OCI-LY1 (cell line): ENCODE data around the gene TRPM6.

Experiments used
- H2AFZ ChIP-seq: fragments of 200-600 bp; sonication (generic), shearing (Covaris generic); 2 replicates; pipeline ENCODE4 v1.6.0; 2014; ENCODE audit warnings: antibody characterized with exemption, mild to moderate bottlenecking, low read length
- H3F3A ChIP-seq: fragments of 200-600 bp; sonication (generic), shearing (Covaris generic); 2 replicates; pipeline ENCODE4 v1.6.0; 2014; ENCODE audit warnings: mild to moderate bottlenecking, antibody characterized with exemption, low read length, moderate library complexity; ENCODE audit not compliant: insufficient read depth
- H3K27ac ChIP-seq: fragments of 200-600 bp; sonication (generic); 2 replicates; pipeline ENCODE4 v1.5.1; 2014; ENCODE audit warnings: low read length, mixed run types, mild to moderate bottlenecking, low read depth; ENCODE audit not compliant: poor library complexity, severe bottlenecking
- H3K27me3 ChIP-seq: fragments of 200-600 bp; sonication (generic); 2 replicates; pipeline ENCODE4 v1.6.0; 2014; ENCODE audit warnings: antibody characterized with exemption, mild to moderate bottlenecking, low read length, moderate library complexity; ENCODE audit not compliant: insufficient read depth
- H3K36me3 ChIP-seq: fragments of 200-600 bp; sonication (generic); 2 replicates; pipeline ENCODE4 v1.6.1; 2014; ENCODE audit warnings: mild to moderate bottlenecking, antibody characterized with exemption, low read length, moderate library complexity, mixed read lengths; ENCODE audit not compliant: insufficient read depth
- H3K4me1 ChIP-seq: fragments of 200-600 bp; sonication (generic); 2 replicates; pipeline ENCODE4 v1.5.1; 2014; ENCODE audit warnings: mild to moderate bottlenecking, low read length, moderate library complexity; ENCODE audit not compliant: insufficient read depth, severe bottlenecking
- H3K4me2 ChIP-seq: fragments of 200-600 bp; sonication (generic), shearing (Covaris generic); 2 replicates; pipeline ENCODE4 v1.6.1; 2014; ENCODE audit warnings: low read length
- H3K4me3 ChIP-seq: fragments of 200-600 bp; sonication (generic); 2 replicates; pipeline ENCODE4 v1.5.1; 2014; ENCODE audit warnings: low read length, low read depth, mild to moderate bottlenecking, mixed read lengths; ENCODE audit not compliant: poor library complexity, severe bottlenecking
- H3K79me2 ChIP-seq: fragments of 200-600 bp; shearing (Covaris generic); 2 replicates; pipeline ENCODE4 v1.6.1; 2016; ENCODE audit warnings: mixed run types, low read length, mixed read lengths; ENCODE audit not compliant: insufficient read depth
- H3K9ac ChIP-seq: fragments of 200-600 bp; sonication (generic), shearing (Covaris generic); 2 replicates; pipeline ENCODE4 v1.6.1; 2014; ENCODE audit warnings: mild to moderate bottlenecking, low read length, mixed read lengths
- H3K9me2 ChIP-seq: fragments of 200-600 bp; sonication (generic), shearing (Covaris generic); 2 replicates; pipeline ENCODE4 v1.6.1; 2014; ENCODE audit warnings: low read depth, mild to moderate bottlenecking, low read length, mixed read lengths
- H3K9me3 ChIP-seq: fragments of 200-600 bp; shearing (Covaris generic); 2 replicates; pipeline ENCODE4 v1.6.1; 2014; ENCODE audit warnings: low read length, mixed read lengths
- H4K20me1 ChIP-seq: fragments of 200-600 bp; sonication (generic), shearing (Covaris generic); 2 replicates; pipeline ENCODE4 v1.6.0; 2016; ENCODE audit warnings: mild to moderate bottlenecking, low read length; ENCODE audit not compliant: insufficient read depth
- CTCF ChIP-seq: fragments of 200-600 bp; sonication (generic), shearing (Covaris generic); IDR thresholded peaks from 2 replicates; pipeline ENCODE4 v1.5.1; 2017; ENCODE audit warnings: mild to moderate bottlenecking, antibody characterized with exemption, low read length, moderate library complexity, mixed read lengths
- EZH2 ChIP-seq: fragments of 200-600 bp; sonication (generic), shearing (Covaris generic); IDR thresholded peaks from 2 replicates; pipeline ENCODE4 v1.8.0; 2017; ENCODE audit warnings: borderline replicate concordance, mixed run types, mild to moderate bottlenecking, antibody characterized with exemption, low read length, moderate library complexity, mixed read lengths

Gene TRPM6

GRCh38 chr9:74735761-74736160 lies 152.0 kb downstream of the TRPM6 start:
- TF ChIP-seq CTCF (no peak), EZH2 (no peak)
- H3K4me3 ChIP-seq: no peak overlapping the region
- H3K4me1 ChIP-seq: no peaks in the 10 kb centered on the region
- no peaks in the 10 kb centered on the region for H3K36me3 ChIP-seq
- H3K27ac ChIP-seq: no peak overlapping the region
- H3K79me2 ChIP-seq: no peaks in the 10 kb centered on the region
- H3K4me2 ChIP-seq: no peak overlapping the region
- H3K27me3 ChIP-seq: no peaks in the 10 kb centered on the region
- H3F3A ChIP-seq: no peaks in the 10 kb centered on the region
- H3K9me2 ChIP-seq: no peaks in the 10 kb centered on the region
- no peak overlapping the region for H3K9ac ChIP-seq
- H4K20me1 ChIP-seq: no peaks in the 10 kb centered on the region
- no peaks in the 10 kb centered on the region for H3K9me3 ChIP-seq
- no peak overlapping the region for H2AFZ ChIP-seq

GRCh38 chr9:74729136-74729695 lies 158.5 kb downstream of the TRPM6 start:
- no peaks in the 10 kb centered on the region for H3K27me3 ChIP-seq
- no peaks in the 10 kb centered on the region for H3K9me2 ChIP-seq
- H3K9me3 ChIP-seq: no peaks in the 10 kb centered on the region
- no peak overlapping the region for H3K4me2 ChIP-seq
- no peaks in the 10 kb centered on the region for H4K20me1 ChIP-seq
- H3K9ac ChIP-seq: no peak overlapping the region
- H3K4me3 ChIP-seq: no peak overlapping the region
- no peaks in the 10 kb centered on the region for H3F3A ChIP-seq
- no peak overlapping the region for H3K27ac ChIP-seq
- TF ChIP-seq EZH2 (no peak), CTCF (no peak)
- H3K4me1 ChIP-seq: no peaks in the 10 kb centered on the region
- H3K36me3 ChIP-seq: no peaks in the 10 kb centered on the region
- H3K79me2 ChIP-seq: no peaks in the 10 kb centered on the region
- H2AFZ ChIP-seq: no peak overlapping the region

GRCh38 chr9:74728176-74728575 lies 159.5 kb downstream of the TRPM6 start:
- Histone ChIP-seq H2AFZ (no peak overlapping the region), H3F3A (no peaks in the 10 kb centered on the region), H4K20me1 (no peaks in the 10 kb centered on the region), H3K9me2 (no peaks in the 10 kb centered on the region), H3K27me3 (no peaks in the 10 kb centered on the region), H3K79me2 (no peaks in the 10 kb centered on the region), H3K9me3 (no peaks in the 10 kb centered on the region), H3K9ac (no peak overlapping the region), H3K4me3 (no peak overlapping the region), H3K36me3 (no peaks in the 10 kb centered on the region), H3K4me2 (no peak overlapping the region), H3K4me1 (no peaks in the 10 kb centered on the region), H3K27ac (no peak overlapping the region)
- no peak for TF ChIP-seq EZH2
- no peak for TF ChIP-seq CTCF
